Inflammatory macrophage treated with lipopolysaccharide for 4 hours (primary cell): ENCODE data around the gene PTPRT.

Experiments used
- DNase-seq: peaks from one replicate; pipeline ENCODE4 v3.0.0-alpha.2; 2020

The PTPRT gene

DNA sequence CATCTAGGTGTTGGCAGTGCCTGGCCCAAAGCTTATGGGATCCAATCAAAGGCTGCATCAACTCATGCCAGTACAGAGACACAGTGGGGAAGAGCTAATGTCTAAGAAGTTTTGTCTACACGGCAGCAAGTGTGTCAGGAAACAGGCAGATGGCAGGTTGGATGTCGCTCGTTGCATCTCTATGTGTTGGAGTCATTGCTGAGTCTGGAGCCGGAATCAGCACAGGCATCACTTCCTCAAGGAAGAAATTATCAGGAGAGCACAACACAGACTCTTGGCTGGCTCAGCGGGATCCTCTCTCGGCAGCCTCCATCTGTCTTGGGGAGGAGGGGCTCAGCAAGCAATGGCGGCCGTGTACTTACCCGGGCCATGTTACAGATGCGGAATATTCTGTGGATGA lies 1104.3 kb downstream of the PTPRT start:
- no peak for DNase-seq

DNA sequence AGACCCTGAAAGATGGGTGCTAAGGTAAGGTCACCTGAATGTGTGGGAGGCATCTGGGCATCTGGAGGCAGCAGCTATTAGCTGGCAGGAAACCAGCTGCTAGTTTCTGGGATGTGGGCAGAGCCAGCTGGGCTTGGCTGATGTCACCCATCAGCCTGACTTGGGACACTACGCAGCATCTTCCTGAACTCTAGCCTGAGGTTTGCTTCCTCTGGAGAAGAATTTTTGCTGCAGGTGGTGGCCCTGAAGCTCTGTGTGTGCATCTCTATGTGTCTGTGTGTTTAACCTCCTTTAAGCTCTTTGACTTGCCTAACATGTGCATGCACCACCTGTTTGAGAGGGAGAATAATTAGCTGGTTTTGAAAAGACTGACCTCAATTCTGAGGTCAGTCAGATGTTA lies 1106.4 kb downstream of the PTPRT start:
- no peak for DNase-seq

DNA sequence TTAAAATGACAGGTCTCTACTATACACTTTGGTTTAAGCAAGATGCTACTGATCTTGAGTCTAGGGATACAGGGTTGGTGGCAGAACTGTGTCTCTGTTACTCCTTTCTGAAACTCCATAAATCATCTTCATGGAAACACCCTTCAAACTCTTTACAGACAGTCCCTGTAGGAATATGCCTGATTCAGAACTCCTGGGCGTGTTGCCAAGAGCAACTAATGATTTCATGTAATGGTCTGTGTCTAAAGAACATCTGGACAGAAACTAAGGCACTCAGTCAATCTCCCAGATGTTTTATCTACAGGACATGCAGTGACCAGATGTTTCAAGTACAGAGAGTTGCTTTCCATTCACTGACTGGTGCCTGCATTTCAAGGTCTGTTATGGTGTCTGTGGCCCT lies 1107.1 kb downstream of the PTPRT start:
- DNase-seq, result no peak

DNA sequence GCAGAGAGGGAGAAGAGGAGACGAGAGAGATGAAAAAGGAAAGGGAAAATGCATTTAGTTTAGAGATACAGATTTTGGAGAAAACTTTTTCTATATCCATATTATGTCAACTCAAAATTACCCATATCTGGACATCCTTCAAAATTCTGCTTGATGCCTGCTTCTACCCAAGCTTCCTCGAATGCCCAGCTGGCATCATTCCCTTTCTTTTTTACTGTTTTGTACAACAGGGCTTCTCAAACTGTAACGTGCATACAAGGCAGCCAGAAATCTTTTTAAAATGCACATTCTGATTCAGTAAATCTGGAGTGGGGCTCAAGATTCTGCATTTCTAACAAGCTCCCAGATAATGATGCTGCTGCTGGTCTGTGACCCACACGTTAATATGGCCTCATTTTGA lies 1108.8 kb downstream of the PTPRT start:
- no peak for DNase-seq

DNA sequence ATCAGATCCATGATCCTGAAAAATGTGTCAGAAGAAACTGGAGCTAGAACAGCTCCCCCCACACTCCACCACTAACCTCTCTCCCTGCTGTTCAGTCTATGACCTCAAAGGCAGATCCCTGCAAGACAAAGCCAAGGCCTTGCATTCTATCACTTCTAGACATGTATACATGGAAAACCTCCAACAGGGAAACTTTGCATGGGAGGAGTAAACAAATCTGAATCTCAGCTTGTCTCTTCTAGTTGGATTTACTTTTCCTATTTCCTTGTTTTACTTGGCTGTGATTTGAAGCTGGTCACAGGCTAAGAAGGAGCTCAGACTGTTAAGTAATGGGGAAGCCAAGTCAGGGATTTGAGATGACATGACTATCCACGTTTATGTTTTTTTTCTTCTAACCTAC lies 1114.8 kb downstream of the PTPRT start:
- no peak for DNase-seq

DNA sequence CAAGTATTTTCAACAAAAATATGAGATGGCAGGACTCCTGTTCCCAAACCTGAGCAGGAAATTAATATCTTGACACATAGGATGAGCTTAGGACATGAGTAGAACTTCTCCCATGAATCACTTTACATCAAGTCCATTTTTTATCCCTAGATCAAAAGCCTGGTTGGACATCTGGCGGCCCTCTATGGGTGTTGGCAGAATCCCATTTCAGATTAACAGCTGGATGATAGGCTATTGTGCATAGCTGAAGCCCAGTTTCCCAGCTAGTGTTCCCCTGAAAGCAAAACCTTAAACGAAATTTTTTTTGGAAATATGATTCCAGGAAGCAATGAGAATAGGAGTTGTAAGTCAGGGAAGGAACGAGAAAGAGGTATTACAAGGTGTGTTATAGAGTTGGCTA lies 1122.1 kb downstream of the PTPRT start:
- no peak for DNase-seq

DNA sequence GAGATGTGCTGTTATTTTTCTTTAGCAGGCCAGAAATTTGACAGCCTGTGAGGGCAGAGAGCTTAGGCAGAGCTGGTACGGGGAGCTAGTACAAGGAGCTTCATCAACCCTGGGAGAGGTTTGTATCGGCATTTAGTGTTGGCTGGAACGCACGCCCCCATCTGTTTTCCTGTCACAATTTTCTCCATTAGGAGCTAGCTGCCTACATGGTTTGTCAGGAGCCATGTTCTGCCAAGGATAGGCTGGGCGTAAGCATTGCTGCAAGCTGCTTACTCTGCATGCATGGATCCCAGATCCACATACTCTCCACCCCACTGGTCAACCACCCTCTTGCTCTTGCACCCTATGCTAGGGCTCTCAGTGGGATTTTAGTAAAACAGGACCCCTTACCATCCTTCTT lies 1122.5 kb downstream of the PTPRT start:
- no peak for DNase-seq

DNA sequence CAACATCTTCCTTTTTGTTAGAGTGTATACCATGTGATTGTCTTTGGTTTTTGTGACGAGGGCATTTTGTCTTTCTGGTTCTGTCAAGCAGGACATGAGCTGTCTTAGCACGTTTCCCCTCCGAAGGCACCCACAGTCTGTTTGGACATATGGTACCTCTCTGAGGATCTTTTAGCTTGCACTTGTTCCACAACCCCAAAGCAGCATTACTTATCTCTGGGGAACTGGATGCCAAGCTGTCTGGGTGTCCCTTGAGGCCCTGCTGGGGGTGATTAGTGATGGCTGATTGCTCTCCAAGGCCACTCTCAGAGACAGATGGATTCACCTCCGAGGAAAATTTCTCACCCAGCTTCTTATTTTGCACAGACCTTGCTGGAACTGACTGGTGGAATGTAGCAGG lies 1126.6 kb downstream of the PTPRT start:
- no peak for DNase-seq

DNA sequence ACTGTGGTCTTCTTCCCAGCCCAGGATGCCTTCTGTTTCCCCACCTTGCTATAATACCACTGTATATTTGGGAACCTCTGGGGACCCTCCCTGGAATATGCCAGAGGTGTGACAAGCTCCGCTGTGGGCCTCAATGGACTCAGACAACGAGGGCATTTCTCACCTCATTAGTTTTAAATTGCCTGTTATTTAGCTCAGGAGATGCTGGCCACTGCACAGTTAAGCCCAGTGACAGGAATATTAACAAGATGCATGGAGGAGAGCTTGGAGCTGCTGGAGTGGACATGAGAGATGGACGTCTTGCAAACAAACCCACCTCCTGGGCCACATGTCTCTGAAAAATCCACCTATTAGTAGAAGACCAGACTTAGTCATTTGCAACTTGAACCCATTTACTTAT lies 1136.4 kb downstream of the PTPRT start:
- DNase-seq, result no peak

DNA sequence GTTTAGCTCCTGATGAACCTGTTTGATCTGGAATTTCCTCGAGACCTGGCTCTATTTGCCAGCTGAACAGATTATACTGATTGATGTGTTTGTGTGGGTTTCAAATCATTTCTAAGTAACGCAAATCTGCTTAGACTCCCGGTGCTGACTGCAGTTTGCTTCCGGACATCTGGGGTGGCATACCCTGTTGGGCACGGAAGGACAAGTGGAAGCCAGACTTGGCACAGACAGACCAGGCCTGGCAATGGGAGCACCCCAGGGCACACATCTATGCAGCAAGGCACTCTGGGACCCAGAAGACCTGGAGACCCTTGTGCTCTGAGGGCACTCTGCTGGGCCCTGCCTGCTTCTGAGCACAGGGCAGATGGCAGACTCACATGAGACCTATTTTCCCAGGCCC lies 1137.8 kb downstream of the PTPRT start:
- DNase-seq, result no peak

DNA sequence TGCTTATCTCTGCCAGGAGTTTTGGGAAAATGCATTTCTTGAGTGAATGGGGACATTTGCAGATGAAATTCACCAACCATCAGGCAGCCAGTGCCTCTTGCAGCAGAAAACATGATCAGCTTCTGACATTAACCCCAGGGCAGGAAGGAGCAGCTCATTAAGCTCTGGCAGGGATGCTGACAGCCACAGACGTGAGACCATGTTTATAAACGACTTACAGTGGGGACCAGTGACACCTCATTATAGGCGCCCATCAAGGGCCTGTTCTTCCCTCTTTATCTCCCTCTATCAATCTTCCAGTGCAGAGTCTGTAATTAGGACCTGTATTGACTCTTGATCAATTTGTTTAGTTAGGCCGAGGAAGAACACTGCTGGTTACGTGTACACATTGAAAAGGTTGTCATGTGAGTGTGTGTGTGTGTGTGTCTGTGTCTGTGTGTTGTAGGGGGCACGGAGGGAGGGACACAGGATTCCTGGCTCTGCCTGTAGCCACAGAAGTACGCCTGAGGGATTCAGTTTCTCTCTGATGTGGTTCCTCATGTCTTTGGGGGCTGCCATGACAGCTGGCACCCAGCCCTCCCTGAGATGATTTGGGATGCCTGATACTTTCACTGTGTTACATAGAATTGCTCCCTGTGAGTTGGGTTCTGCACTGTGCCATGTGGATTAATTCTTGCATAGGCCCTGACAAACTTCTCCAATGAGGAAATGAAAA lies 1143.2 kb downstream of the PTPRT start:
- no peak for DNase-seq

DNA sequence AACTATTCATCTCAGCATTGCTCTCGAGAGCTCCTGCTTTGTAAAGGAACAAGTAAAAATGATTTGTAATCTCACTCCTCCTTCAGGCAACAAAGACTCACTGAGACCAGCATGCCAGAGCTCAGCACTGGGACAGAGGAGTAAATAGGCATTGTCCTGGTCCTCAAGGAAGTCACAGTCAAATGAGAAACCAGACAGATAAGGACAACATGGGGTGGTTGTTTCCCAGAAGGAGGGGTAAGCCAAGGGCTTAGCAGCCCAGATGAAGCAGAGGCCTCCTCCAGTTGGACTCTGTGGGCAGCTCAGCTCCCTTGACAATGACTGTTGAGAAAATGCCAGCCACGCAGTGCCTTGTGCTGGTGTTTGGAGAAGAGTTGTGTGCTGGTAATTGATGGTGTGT lies 1145.8 kb downstream of the PTPRT start:
- DNase-seq, result no peak

DNA sequence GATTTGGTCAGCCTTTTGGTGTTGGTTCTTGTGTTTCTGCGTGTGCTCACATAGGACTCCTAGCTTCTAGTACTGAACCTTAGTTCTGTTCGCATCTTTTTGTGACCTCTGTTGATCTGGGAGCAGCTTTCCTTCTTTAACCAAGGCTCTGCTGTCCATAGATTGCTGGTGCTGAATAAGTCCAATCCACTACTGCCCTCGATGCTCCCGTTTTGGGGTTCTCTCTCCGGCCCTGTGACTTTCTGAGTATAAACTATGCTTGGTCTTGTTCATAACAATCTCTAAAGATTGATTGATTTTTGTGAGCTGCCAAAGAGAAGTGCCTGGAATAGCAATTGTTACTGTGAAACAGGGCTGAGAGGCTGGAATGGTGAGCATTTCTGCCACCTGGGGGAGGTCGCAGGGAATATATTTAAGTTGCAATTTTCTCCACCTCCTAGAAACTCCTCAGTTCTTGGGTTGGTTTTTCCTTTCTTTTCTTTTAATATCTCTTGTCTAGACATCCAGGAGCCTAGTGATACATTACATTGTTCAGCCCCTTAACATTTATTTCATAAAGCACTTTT lies 1148.6 kb downstream of the PTPRT start:
- DNase-seq, result no peak

DNA sequence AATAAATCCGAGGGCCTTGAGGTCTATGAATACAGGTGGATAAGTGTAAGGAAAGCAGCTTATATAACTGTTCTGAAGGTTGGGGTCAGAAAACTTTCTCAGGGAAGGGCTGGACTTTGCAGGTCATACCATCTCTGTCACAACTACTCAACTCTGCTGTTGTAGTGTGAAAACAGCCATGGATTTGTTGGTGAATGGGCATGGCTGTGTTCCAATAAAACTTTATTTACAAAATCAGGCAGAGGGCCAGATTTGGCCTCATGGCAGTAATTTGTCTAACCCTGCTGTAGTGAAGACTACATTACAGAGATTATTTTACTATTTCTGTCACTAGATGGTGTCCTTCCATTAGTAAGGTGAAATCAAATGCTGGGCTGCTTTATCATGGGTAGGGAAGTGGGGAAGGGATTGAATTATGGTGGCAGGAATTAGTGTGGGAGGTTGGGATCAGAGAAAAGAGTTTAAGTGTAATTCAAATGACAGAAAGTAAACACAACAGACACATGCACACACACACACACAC lies 1161.9 kb downstream of the PTPRT start:
- DNase-seq, result no peak

DNA sequence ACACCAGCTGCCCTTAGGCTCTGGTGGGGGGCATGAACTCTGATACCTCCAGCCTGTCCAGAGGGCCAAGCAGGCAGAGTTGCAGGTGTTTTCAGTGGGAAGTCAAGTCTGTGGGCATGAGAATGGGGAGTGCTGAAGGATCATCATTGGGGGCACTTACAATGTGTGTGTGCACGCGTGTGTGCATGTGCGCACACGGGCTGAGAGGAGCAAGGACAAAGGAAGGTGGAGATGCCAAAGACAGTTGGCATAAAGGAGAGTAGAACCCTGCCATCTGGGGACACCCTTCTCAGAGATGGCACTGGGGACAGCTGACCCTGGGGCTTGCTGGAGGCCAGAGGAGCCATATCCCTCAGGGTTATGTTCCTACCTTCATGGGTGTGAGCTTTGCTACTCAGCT lies 1163.1 kb downstream of the PTPRT start:
- no peak for DNase-seq

DNA sequence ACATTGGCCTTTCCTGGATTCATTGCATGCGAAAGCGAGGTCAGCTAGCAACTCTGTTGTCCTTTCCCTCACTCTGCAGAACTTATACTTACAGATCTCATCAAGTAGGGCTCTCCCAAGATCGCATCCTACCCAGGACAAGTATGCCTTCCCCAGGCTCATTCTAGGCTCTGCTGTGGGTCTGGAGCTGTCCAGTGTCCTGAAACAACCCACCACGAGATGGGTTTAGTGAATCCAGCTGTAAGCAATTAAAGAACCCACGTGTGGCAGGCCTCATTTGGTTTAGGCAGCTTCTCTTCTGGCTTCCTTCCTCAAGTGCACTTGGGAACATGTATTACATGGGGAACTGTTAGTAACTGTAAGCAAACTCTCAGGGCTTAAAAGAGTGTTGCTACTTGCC lies 1165.1 kb downstream of the PTPRT start:
- DNase-seq, result no peak
